SU-DHL-6 (cell line): ENCODE measurements around the gene FOXK1.

Experiments used
- EZH2phosphoT487 ChIP-seq: fragments of 200-600 bp; sonication (generic), shearing (Covaris generic); conservative IDR thresholded peaks from 2 replicates; pipeline ENCODE4 v1.6.1; 2018; ENCODE audit warnings: mild to moderate bottlenecking, antibody characterized with exemption, low read length, moderate library complexity, mixed read lengths
- TF ChIP-seq, protein P1 (sequence below): fragments of 200-600 bp; sonication (generic); IDR thresholded peaks from one replicate; pipeline ENCODE4 v1.5.1; 2017; ENCODE audit warnings: antibody characterized with exemption, mild to moderate bottlenecking, low read length, moderate library complexity; ENCODE audit not compliant: insufficient read depth, poor library complexity, severe bottlenecking

DNA sequence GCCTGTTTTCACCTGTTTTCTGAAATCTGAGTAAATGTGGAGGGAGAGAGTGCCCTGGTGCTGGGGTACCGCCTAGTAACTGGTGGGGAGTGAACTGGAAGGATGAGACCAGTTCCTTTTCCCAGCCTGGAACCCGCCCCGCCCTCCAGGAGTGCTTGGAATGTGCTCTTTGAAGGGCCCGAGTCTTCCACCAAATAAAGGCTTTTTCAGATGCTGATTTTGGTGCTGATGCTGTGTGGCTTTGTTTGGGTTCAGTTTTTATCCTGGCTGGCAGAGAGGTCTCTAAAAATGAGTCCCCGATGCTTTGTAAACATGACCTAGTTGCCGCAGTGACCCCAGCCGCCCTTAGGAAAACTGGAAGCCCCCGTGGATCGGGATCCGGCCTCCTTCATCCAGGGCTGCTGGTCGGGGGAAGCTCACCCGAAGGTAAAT, 25.9 kb downstream of the FOXK1 start:
- TF ChIP-seq, protein P1, sequence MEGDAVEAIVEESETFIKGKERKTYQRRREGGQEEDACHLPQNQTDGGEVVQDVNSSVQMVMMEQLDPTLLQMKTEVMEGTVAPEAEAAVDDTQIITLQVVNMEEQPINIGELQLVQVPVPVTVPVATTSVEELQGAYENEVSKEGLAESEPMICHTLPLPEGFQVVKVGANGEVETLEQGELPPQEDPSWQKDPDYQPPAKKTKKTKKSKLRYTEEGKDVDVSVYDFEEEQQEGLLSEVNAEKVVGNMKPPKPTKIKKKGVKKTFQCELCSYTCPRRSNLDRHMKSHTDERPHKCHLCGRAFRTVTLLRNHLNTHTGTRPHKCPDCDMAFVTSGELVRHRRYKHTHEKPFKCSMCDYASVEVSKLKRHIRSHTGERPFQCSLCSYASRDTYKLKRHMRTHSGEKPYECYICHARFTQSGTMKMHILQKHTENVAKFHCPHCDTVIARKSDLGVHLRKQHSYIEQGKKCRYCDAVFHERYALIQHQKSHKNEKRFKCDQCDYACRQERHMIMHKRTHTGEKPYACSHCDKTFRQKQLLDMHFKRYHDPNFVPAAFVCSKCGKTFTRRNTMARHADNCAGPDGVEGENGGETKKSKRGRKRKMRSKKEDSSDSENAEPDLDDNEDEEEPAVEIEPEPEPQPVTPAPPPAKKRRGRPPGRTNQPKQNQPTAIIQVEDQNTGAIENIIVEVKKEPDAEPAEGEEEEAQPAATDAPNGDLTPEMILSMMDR: no peak
- TF ChIP-seq EZH2phosphoT487: no peak
